ENCODE data around the gene TUBB6. TPM values are rescaled to one million over a fixed set of nuclear protein-coding genes. Genes with fewer than 3 reads are reported as not detected.

TUBB6 gene
- total and polyA plus RNA-seq, 2 of the 13 experiments (the other 11 are each of a cell fraction or from before 2014, with no cell fraction given): 9.9 to 28.6 TPM

DNA sequence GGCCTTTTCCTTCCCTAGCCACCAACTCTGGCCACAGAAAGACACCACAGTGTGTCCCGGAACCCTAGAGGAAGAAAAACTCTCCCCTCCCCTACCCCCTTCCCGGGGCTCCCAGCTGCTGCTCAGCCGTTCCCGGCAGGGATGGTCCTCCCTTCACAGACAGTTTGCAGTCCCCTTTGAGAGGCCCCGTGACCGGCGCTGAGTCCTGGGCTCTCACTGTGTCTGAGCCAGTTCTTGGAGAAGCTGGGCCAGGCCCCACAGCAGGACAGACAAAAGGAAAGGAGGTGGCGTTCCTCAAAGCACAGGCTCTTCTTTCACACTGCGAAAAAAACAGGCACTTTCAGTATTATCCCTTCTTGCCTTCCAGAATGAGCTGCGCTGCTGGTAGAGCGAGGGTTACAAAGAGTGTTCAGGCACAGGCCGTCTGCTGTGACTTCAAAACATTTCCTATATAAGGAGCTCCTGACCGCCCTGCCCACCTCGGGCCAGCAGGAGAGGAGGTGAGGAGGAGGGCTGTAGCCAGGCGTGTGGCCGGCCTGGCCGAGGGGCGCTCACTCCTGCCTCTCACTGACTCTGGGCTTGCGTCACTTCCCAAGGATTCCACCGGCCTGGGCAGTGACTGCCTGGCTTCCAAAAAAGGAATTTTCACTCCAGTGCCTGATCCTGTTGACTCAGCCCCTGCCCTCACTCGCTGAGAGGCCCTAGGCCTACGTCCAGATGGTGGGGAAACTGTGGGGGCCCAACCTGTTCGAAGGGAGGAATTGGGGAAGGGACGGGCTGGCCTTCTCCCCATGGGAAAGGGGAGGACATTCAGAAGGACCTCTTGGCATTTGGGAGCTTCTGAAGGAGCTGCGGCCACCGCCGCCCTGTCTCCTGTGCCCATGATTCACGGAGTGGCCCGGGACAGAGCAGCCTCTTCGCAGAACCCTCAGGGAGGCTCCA, 29.0 kb upstream of the TUBB6 start (continued):
- TF ChIP-seq ZBTB2 (CRISPR knock-in tag; IDR thresholded peaks at IDR 0.05; ENCODE audit: low read depth): no peak
- no peak for TF ChIP-seq NR1H2 (CRISPR knock-in tag; IDR thresholded peaks at IDR 0.05; ENCODE audit: borderline replicate concordance, low read depth)
- TF ChIP-seq ZNF281 (CRISPR knock-in tag; IDR thresholded peaks at IDR 0.05; ENCODE audit: borderline replicate concordance): no peak
- no peak for TF ChIP-seq RNF2 (conservative IDR thresholded peaks at IDR 0.05; ENCODE audit: low read depth)
- no peak for TF ChIP-seq ZMYM2 (CRISPR knock-in tag; IDR thresholded peaks at IDR 0.05)
- no peak for TF ChIP-seq SMC3 (IDR thresholded peaks at IDR 0.05; ENCODE audit: low read length)
- no peak for TF ChIP-seq CENPT (CRISPR knock-in tag; IDR thresholded peaks at IDR 0.05; ENCODE audit: low read depth)
- no peak for TF ChIP-seq ZBTB21 (CRISPR knock-in tag; IDR thresholded peaks at IDR 0.05)
- TF ChIP-seq ARID2 (CRISPR knock-in tag; IDR thresholded peaks at IDR 0.05; ENCODE audit: borderline replicate concordance): no peak
- TF ChIP-seq, protein P1, sequence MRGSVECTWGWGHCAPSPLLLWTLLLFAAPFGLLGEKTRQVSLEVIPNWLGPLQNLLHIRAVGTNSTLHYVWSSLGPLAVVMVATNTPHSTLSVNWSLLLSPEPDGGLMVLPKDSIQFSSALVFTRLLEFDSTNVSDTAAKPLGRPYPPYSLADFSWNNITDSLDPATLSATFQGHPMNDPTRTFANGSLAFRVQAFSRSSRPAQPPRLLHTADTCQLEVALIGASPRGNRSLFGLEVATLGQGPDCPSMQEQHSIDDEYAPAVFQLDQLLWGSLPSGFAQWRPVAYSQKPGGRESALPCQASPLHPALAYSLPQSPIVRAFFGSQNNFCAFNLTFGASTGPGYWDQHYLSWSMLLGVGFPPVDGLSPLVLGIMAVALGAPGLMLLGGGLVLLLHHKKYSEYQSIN (CRISPR knock-in tag; IDR thresholded peaks at IDR 0.05; ENCODE audit: borderline replicate concordance): no peak
- no peak for TF ChIP-seq KAT7 (CRISPR knock-in tag; IDR thresholded peaks at IDR 0.05; ENCODE audit: borderline replicate concordance)
- no peak for TF ChIP-seq ZXDC (CRISPR knock-in tag; IDR thresholded peaks at IDR 0.05)
- no peak for TF ChIP-seq STAT5B (CRISPR knock-in tag; IDR thresholded peaks at IDR 0.05)
- TF ChIP-seq CBX2 (IDR thresholded peaks at IDR 0.05; ENCODE audit: low read depth, low read length): no peak
- TF ChIP-seq CBX2 (CRISPR knock-in tag; IDR thresholded peaks at IDR 0.05; ENCODE audit: low read depth): no peak
- no peak for TF ChIP-seq ONECUT2 (CRISPR knock-in tag; IDR thresholded peaks at IDR 0.05)

All from HepG2 (cell line).